HepG2 (cell line): ENCODE data around the gene PLRG1. TPM values are rescaled to one million over a fixed set of nuclear protein-coding genes. Genes with fewer than 3 reads are reported as not detected.

Experiments used
- BRCA1 ChIP-seq: sonication (generic); formaldehyde crosslinking; IDR thresholded peaks from 2 replicates; pipeline ENCODE4 v1.4.0; 2020; ENCODE audit warnings: missing genetic modification reagents
- CBX2 ChIP-seq, 2 experiments: fragments of 200-600 bp in 1 of 2; sonication (generic); formaldehyde crosslinking in 1 of 2; IDR thresholded peaks; 2 replicates each; pipeline versions ENCODE4 v1.7.0 to v1.8.1; 2018 to 2022; ENCODE audit warnings: low read depth in 2 of 2, low read length in 1 of 2, mild to moderate bottlenecking in 1 of 2, missing genetic modification reagents in 1 of 2
- GATA4 ChIP-seq: sonication (generic); IDR thresholded peaks from 2 replicates; pipeline ENCODE4 v1.6.1; 2016; ENCODE audit warnings: antibody characterized with exemption, low read depth, borderline replicate concordance
- IKZF4 ChIP-seq: sonication (generic); formaldehyde crosslinking; IDR thresholded peaks from 2 replicates; pipeline ENCODE4 v1.5.1; 2020; ENCODE audit warnings: borderline replicate concordance, mild to moderate bottlenecking, low read depth, missing genetic modification reagents; ENCODE audit errors: not compliant biosample characterization
- JUNB ChIP-seq: sonication (generic); formaldehyde crosslinking; IDR thresholded peaks from 2 replicates; pipeline ENCODE4 v1.8.0; 2022; ENCODE audit warnings: missing genetic modification reagents, mild to moderate bottlenecking, borderline replicate concordance
- MLLT10 ChIP-seq: sonication (generic); formaldehyde crosslinking; IDR thresholded peaks from 2 replicates; pipeline ENCODE4 v1.4.0; 2020; ENCODE audit warnings: missing genetic modification reagents
- TBX2 ChIP-seq: sonication (generic); formaldehyde crosslinking; IDR thresholded peaks from 2 replicates; pipeline ENCODE4 v1.5.0; 2020; ENCODE audit warnings: missing genetic modification reagents, mild to moderate bottlenecking, borderline replicate concordance
- ZNF326 ChIP-seq: sonication (generic); formaldehyde crosslinking; IDR thresholded peaks from 2 replicates; pipeline ENCODE4 v1.4.0; 2020; ENCODE audit warnings: missing genetic modification reagents, borderline replicate concordance
- polyA plus RNA-seq, 8 experiments: library from polyadenylated mRNA; depleted of rRNA in 3 of 8; stranded (reverse) in 7 of 8; unstranded in 1 of 8; fragments of >200 nt; fragmentation: Illumina TruSeq in 4 of 8; extraction: Trizol in 4 of 8; gene quantifications; 2 replicates each; pipeline versions ENCODE4 v1.2.1 to v1.2.3, GENCODE V29; 2011 to 2016; ENCODE audit warnings: low read depth in 4 of 8, missing spikeins in 1 of 8, mixed read lengths in 1 of 8; ENCODE audit not compliant: insufficient read depth in 1 of 8
- total RNA-seq, 5 experiments: library from RNA; depleted of rRNA; stranded (reverse); fragments of >200 nt; fragmentation: Illumina TruSeq; extraction: Trizol; gene quantifications; 2 replicates each; pipeline ENCODE4 v1.2.3, GENCODE V29; 2016; ENCODE audit warnings: low read depth in 1 of 5
- TF ChIP-seq, protein P1 (sequence below): sonication (generic); formaldehyde crosslinking; IDR thresholded peaks from 2 replicates; pipeline ENCODE4 v1.5.1; 2020; ENCODE audit warnings: mild to moderate bottlenecking, missing genetic modification reagents, borderline replicate concordance
- TF ChIP-seq, protein P2 (sequence below): fragments of 450-650 bp; IDR thresholded peaks from 2 replicates; pipeline ENCODE4 v1.6.1; 2017
- TF ChIP-seq, protein P3 (sequence below): sonication (generic); formaldehyde crosslinking; IDR thresholded peaks from 2 replicates; pipeline ENCODE4 v1.8.0; 2022; ENCODE audit warnings: mild to moderate bottlenecking, missing genetic modification reagents, moderate library complexity
- TF ChIP-seq, protein P4 (sequence below): sonication (generic); formaldehyde crosslinking; IDR thresholded peaks from 2 replicates; pipeline ENCODE4 v1.4.0; 2020; ENCODE audit warnings: missing genetic modification reagents
- TF ChIP-seq, protein P5 (sequence below): sonication (generic); formaldehyde crosslinking; conservative IDR thresholded peaks from 2 replicates; pipeline ENCODE4 v1.8.1; 2023; ENCODE audit warnings: missing genetic modification reagents
- TF ChIP-seq, protein P6 (sequence below): sonication (generic); formaldehyde crosslinking; IDR thresholded peaks from 2 replicates; pipeline ENCODE4 v1.5.0; 2020; ENCODE audit warnings: missing genetic modification reagents

The PLRG1 gene
- total and polyA plus RNA-seq, 2 of the 13 experiments (the other 11 are each of a cell fraction or from before 2014, with no cell fraction given) = 77.3 to 110 TPM

DNA sequence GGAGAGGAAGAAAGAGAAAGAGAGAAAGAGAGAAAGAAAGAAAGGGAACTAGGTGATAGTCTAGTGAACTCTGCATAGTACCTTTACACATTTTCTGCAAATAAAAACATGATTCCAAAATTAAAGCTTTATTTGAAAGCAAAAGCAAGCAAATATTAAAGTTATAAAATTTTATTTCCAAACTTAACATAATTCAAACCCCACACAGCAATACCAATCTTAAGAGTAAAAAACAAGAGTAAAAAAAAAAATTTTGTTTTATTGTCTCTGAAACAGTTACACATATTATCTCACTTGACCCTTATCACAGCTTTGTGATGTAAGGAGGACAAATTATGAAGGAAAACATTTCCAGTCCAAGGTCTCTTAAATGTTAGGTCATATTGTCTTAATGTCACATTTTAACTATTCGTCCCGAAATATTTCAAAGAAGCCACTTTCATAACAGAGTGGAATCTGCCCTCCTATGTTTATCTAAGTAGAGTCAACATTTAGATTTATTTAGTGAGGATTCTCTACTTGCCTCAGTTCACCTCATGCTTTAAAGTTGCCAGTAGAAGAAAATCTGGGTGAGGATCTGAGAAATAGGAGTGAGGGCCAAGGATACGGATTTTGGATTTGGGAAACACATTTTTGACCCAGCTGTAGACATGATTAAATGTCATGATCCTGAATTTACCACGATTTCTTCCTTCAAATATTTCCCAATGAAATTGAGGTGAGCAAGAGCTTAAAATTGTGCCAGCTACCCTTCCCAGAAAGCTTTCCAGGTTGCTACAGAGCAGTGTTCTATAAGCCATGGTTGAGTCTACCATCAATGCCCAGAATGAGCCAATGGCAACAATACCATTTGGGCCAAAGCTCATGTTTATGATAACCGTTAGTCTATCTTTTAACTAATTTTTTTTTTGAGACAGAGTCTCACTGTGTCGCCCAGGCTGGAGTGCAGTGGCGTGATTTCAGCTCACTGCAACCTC is 47.9 kb upstream of the PLRG1 start (continued):
- TF ChIP-seq, protein P1, sequence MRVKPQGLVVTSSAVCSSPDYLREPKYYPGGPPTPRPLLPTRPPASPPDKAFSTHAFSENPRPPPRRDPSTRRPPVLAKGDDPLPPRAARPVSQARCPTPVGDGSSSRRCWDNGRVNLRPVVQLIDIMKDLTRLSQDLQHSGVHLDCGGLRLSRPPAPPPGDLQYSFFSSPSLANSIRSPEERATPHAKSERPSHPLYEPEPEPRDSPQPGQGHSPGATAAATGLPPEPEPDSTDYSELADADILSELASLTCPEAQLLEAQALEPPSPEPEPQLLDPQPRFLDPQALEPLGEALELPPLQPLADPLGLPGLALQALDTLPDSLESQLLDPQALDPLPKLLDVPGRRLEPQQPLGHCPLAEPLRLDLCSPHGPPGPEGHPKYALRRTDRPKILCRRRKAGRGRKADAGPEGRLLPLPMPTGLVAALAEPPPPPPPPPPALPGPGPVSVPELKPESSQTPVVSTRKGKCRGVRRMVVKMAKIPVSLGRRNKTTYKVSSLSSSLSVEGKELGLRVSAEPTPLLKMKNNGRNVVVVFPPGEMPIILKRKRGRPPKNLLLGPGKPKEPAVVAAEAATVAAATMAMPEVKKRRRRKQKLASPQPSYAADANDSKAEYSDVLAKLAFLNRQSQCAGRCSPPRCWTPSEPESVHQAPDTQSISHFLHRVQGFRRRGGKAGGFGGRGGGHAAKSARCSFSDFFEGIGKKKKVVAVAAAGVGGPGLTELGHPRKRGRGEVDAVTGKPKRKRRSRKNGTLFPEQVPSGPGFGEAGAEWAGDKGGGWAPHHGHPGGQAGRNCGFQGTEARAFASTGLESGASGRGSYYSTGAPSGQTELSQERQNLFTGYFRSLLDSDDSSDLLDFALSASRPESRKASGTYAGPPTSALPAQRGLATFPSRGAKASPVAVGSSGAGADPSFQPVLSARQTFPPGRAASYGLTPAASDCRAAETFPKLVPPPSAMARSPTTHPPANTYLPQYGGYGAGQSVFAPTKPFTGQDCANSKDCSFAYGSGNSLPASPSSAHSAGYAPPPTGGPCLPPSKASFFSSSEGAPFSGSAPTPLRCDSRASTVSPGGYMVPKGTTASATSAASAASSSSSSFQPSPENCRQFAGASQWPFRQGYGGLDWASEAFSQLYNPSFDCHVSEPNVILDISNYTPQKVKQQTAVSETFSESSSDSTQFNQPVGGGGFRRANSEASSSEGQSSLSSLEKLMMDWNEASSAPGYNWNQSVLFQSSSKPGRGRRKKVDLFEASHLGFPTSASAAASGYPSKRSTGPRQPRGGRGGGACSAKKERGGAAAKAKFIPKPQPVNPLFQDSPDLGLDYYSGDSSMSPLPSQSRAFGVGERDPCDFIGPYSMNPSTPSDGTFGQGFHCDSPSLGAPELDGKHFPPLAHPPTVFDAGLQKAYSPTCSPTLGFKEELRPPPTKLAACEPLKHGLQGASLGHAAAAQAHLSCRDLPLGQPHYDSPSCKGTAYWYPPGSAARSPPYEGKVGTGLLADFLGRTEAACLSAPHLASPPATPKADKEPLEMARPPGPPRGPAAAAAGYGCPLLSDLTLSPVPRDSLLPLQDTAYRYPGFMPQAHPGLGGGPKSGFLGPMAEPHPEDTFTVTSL (CRISPR knock-in tag) = peak; percentile 91; the same call in 1 of the 2 replicates
- TF ChIP-seq JUNB (CRISPR knock-in tag) = peak; percentile 58; the same call in 1 of the 2 replicates
- TF ChIP-seq CBX2 (IDR thresholded peaks at IDR 0.05; ENCODE audit: low read depth, low read length) = no peak
- no peak for TF ChIP-seq CBX2 (CRISPR knock-in tag; IDR thresholded peaks at IDR 0.05; ENCODE audit: low read depth)
- TF ChIP-seq ZNF326 (CRISPR knock-in tag) = no peak
- TF ChIP-seq BRCA1 (CRISPR knock-in tag) = no peak
- no peak for TF ChIP-seq IKZF4 (CRISPR knock-in tag)
- TF ChIP-seq, protein P2, sequence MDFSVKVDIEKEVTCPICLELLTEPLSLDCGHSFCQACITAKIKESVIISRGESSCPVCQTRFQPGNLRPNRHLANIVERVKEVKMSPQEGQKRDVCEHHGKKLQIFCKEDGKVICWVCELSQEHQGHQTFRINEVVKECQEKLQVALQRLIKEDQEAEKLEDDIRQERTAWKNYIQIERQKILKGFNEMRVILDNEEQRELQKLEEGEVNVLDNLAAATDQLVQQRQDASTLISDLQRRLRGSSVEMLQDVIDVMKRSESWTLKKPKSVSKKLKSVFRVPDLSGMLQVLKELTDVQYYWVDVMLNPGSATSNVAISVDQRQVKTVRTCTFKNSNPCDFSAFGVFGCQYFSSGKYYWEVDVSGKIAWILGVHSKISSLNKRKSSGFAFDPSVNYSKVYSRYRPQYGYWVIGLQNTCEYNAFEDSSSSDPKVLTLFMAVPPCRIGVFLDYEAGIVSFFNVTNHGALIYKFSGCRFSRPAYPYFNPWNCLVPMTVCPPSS = no peak
- TF ChIP-seq MLLT10 = no peak
- TF ChIP-seq, protein P3, sequence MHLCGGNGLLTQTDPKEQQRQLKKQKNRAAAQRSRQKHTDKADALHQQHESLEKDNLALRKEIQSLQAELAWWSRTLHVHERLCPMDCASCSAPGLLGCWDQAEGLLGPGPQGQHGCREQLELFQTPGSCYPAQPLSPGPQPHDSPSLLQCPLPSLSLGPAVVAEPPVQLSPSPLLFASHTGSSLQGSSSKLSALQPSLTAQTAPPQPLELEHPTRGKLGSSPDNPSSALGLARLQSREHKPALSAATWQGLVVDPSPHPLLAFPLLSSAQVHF (CRISPR knock-in tag) = no peak
- TF ChIP-seq, protein P4, sequence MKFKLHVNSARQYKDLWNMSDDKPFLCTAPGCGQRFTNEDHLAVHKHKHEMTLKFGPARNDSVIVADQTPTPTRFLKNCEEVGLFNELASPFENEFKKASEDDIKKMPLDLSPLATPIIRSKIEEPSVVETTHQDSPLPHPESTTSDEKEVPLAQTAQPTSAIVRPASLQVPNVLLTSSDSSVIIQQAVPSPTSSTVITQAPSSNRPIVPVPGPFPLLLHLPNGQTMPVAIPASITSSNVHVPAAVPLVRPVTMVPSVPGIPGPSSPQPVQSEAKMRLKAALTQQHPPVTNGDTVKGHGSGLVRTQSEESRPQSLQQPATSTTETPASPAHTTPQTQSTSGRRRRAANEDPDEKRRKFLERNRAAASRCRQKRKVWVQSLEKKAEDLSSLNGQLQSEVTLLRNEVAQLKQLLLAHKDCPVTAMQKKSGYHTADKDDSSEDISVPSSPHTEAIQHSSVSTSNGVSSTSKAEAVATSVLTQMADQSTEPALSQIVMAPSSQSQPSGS (CRISPR knock-in tag) = peak; percentile 86
- TF ChIP-seq, protein P5, sequence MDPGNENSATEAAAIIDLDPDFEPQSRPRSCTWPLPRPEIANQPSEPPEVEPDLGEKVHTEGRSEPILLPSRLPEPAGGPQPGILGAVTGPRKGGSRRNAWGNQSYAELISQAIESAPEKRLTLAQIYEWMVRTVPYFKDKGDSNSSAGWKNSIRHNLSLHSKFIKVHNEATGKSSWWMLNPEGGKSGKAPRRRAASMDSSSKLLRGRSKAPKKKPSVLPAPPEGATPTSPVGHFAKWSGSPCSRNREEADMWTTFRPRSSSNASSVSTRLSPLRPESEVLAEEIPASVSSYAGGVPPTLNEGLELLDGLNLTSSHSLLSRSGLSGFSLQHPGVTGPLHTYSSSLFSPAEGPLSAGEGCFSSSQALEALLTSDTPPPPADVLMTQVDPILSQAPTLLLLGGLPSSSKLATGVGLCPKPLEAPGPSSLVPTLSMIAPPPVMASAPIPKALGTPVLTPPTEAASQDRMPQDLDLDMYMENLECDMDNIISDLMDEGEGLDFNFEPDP (CRISPR knock-in tag) = no peak
- TF ChIP-seq, protein P6, sequence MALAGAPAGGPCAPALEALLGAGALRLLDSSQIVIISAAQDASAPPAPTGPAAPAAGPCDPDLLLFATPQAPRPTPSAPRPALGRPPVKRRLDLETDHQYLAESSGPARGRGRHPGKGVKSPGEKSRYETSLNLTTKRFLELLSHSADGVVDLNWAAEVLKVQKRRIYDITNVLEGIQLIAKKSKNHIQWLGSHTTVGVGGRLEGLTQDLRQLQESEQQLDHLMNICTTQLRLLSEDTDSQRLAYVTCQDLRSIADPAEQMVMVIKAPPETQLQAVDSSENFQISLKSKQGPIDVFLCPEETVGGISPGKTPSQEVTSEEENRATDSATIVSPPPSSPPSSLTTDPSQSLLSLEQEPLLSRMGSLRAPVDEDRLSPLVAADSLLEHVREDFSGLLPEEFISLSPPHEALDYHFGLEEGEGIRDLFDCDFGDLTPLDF (CRISPR knock-in tag) = no peak
- peak; percentile 42; the same call in 1 of the 2 replicates for TF ChIP-seq TBX2 (CRISPR knock-in tag)
- TF ChIP-seq GATA4 = peak; percentile 98
